Mesenchymal stem cell (in vitro differentiated cells and primary cell): ENCODE measurements around the gene CCDC70.

Experiments used
- DNase-seq: peaks from one replicate; pipeline ENCODE4 v3.0.0-alpha.2; 2013
- H2AFZ ChIP-seq: one replicate; pipeline ENCODE4 v1.6.1; 2013; ENCODE audit warnings: low read depth, mild to moderate bottlenecking, control low read depth, inconsistent platforms, low read length, moderate library complexity
- H2AK5ac ChIP-seq: 2 replicates; pipeline ENCODE4 v1.6.1; 2013; ENCODE audit warnings: low read length, moderate library complexity, mild to moderate bottlenecking, inconsistent platforms; ENCODE audit not compliant: severe bottlenecking
- H2BK120ac ChIP-seq: one replicate; pipeline ENCODE4 v1.6.1; 2013; ENCODE audit warnings: low read depth, mild to moderate bottlenecking, inconsistent platforms, low read length, moderate library complexity
- H2BK12ac ChIP-seq, 2 experiments: one replicate each; pipeline ENCODE4 v1.6.1; 2013; ENCODE audit warnings: inconsistent platforms in 2 of 2, low read length in 2 of 2, mild to moderate bottlenecking in 2 of 2, moderate library complexity in 2 of 2, control low read depth in 1 of 2
- H2BK15ac ChIP-seq: one replicate; pipeline ENCODE4 v1.6.1; 2013; ENCODE audit warnings: mild to moderate bottlenecking, low read depth, inconsistent platforms; ENCODE audit not compliant: poor library complexity, severe bottlenecking
- H2BK5ac ChIP-seq: 2 replicates; pipeline ENCODE4 v1.6.1; 2013; ENCODE audit warnings: low read depth, mild to moderate bottlenecking, low read length, control low read depth, inconsistent platforms; ENCODE audit not compliant: poor library complexity, severe bottlenecking
- H3K14ac ChIP-seq, 2 experiments: one replicate each; pipeline ENCODE4 v1.6.1; 2013; ENCODE audit warnings: inconsistent platforms in 2 of 2, low read length in 2 of 2, control low read depth in 1 of 2, mild to moderate bottlenecking in 1 of 2, moderate library complexity in 1 of 2
- H3K18ac ChIP-seq, 2 experiments: one replicate each; pipeline ENCODE4 v1.6.1; 2013; ENCODE audit warnings: inconsistent platforms in 2 of 2, low read length in 2 of 2, control low read depth in 1 of 2, low read depth in 1 of 2, mild to moderate bottlenecking in 1 of 2
- H3K23ac ChIP-seq, 2 experiments: one replicate each; pipeline ENCODE4 v1.6.1; 2013; ENCODE audit warnings: inconsistent platforms in 2 of 2, low read length in 2 of 2, mild to moderate bottlenecking in 2 of 2, moderate library complexity in 2 of 2, control low read depth in 1 of 2
- H3K27ac ChIP-seq: 2 replicates; pipeline ENCODE4 v1.5.1; 2013; ENCODE audit warnings: mild to moderate bottlenecking, moderate library complexity, low read length, control low read depth, inconsistent platforms; ENCODE audit not compliant: poor library complexity, severe bottlenecking
- H3K27me3 ChIP-seq, 2 experiments: 2 replicates each; pipeline versions ENCODE4 v1.6.1 to v1.7.0; 2013; ENCODE audit warnings: low read length in 2 of 2, mild to moderate bottlenecking in 2 of 2, moderate library complexity in 2 of 2, control low read depth in 1 of 2, inconsistent platforms in 1 of 2; ENCODE audit not compliant: control insufficient read depth in 1 of 2, insufficient read depth in 1 of 2
- H3K36me3 ChIP-seq, 2 experiments: 2 replicates each; pipeline versions ENCODE4 v1.6.1 to v1.7.0; 2013; ENCODE audit warnings: low read length in 2 of 2, control low read depth in 1 of 2, inconsistent platforms in 1 of 2, low read depth in 1 of 2, mild to moderate bottlenecking in 1 of 2; ENCODE audit not compliant: insufficient read depth in 2 of 2, control insufficient read depth in 1 of 2
- H3K4ac ChIP-seq, 2 experiments: one replicate each; pipeline ENCODE4 v1.6.1; 2013; ENCODE audit warnings: inconsistent platforms in 2 of 2, low read length in 2 of 2, mild to moderate bottlenecking in 2 of 2, moderate library complexity in 2 of 2, control low read depth in 1 of 2, low read depth in 1 of 2
- H3K4me1 ChIP-seq: 2 replicates; pipeline ENCODE4 v1.6.1; 2013; ENCODE audit warnings: low read depth, low read length, control low read depth; ENCODE audit not compliant: control insufficient read depth, insufficient read depth
- H3K4me2 ChIP-seq: 2 replicates; pipeline ENCODE4 v1.6.1; 2013; ENCODE audit warnings: low read length, mild to moderate bottlenecking, inconsistent platforms; ENCODE audit not compliant: poor library complexity, severe bottlenecking
- H3K4me3 ChIP-seq, 2 experiments: 2 replicates each; pipeline versions ENCODE4 v1.5.1 to v1.7.0; 2013; ENCODE audit warnings: low read length in 2 of 2, mild to moderate bottlenecking in 2 of 2, control low read depth in 1 of 2, low read depth in 1 of 2; ENCODE audit not compliant: insufficient read depth in 1 of 2
- H3K79me1 ChIP-seq: replicated peaks from 2 replicates; pipeline ENCODE4 v1.6.1; 2013; ENCODE audit warnings: mild to moderate bottlenecking, control low read depth, low read length, inconsistent platforms; ENCODE audit not compliant: poor library complexity, severe bottlenecking
- H3K9ac ChIP-seq: 2 replicates; pipeline ENCODE4 v1.7.0; 2013; ENCODE audit warnings: mild to moderate bottlenecking, low read length, moderate library complexity
- H3K9me3 ChIP-seq: 2 replicates; pipeline ENCODE4 v1.7.0; 2013; ENCODE audit warnings: mild to moderate bottlenecking, low read length; ENCODE audit not compliant: control insufficient read depth
- H4K8ac ChIP-seq: one replicate; pipeline ENCODE4 v1.6.1; 2013; ENCODE audit warnings: inconsistent platforms, mild to moderate bottlenecking, low read length, moderate library complexity
- H4K91ac ChIP-seq: one replicate; pipeline ENCODE4 v1.6.1; 2013; ENCODE audit warnings: mild to moderate bottlenecking, low read length, inconsistent platforms
- WGBS: methylation state at CpG from one replicate; pipeline ENCODE4 v1.1.7; 2013; ENCODE audit warnings: mixed read lengths; 5-methylcytosine and 5-hydroxymethylcytosine counted together

Gene CCDC70

GRCh38 chr13:51834581-51835171 is 27.1 kb upstream of the CCDC70 start:
- no peak overlapping the region for H3K4ac ChIP-seq
- H3K27me3 ChIP-seq = peaks cover 41 to 45% of the 10 kb centered on the region in 2 experiments
- H3K4me1 ChIP-seq = peaks cover 5% of the 10 kb centered on the region
- 72% methylated on average over 5 of the region's 7 CpGs for WGBS
- no peak overlapping the region for H4K8ac ChIP-seq
- no peaks in the 10 kb centered on the region for H3K36me3 ChIP-seq
- no peak overlapping the region for H2BK120ac ChIP-seq
- H2BK15ac ChIP-seq = no peak overlapping the region
- H3K79me1 ChIP-seq = no peaks in the 10 kb centered on the region
- no peak overlapping the region for H3K4me2 ChIP-seq
- H3K14ac ChIP-seq = no peak overlapping the region
- H2AK5ac ChIP-seq = no peak overlapping the region
- no peak overlapping the region for H4K91ac ChIP-seq
- DNase-seq = no peak
- H3K23ac ChIP-seq = no peak overlapping the region
- no peak overlapping the region for H3K18ac ChIP-seq
- no peak overlapping the region for H2BK5ac ChIP-seq
- H3K27ac ChIP-seq = no peak overlapping the region
- no peaks in the 10 kb centered on the region for H3K9me3 ChIP-seq
- H2AFZ ChIP-seq = no peak overlapping the region
- no peak overlapping the region for H3K4me3 ChIP-seq
- no peak overlapping the region for H3K9ac ChIP-seq
- no peak overlapping the region for H2BK12ac ChIP-seq

- no peak overlapping the region for H2BK12ac ChIP-seq
- no peak overlapping the region for H3K4me3 ChIP-seq
- no peaks in the 10 kb centered on the region for H3K36me3 ChIP-seq
- H4K91ac ChIP-seq = no peak overlapping the region
- H2BK15ac ChIP-seq = no peak overlapping the region
- 97% methylated on average over 3 of the region's 3 CpGs for WGBS
- no peak overlapping the region for H3K23ac ChIP-seq
- H4K8ac ChIP-seq = peak overlapping the region; percentile 39
- no peak overlapping the region for H3K9ac ChIP-seq
- no peaks in the 10 kb centered on the region for H3K9me3 ChIP-seq
- peaks cover 26 to 54% of the 10 kb centered on the region in 2 experiments for H3K27me3 ChIP-seq
- no peak overlapping the region for H2BK120ac ChIP-seq
- H3K4ac ChIP-seq = no peak overlapping the region
- no peak overlapping the region for H3K27ac ChIP-seq
- H3K18ac ChIP-seq = no peak overlapping the region
- no peak overlapping the region for H2BK5ac ChIP-seq
- no peak overlapping the region for H2AK5ac ChIP-seq
- H3K4me2 ChIP-seq = no peak overlapping the region
- no peak overlapping the region for H3K14ac ChIP-seq
- H3K4me1 ChIP-seq = peaks cover 5% of the 10 kb centered on the region
- no peaks in the 10 kb centered on the region for H3K79me1 ChIP-seq
- no peak for DNase-seq
- H2AFZ ChIP-seq = no peak overlapping the region
Observed at GRCh38 chr13:51837016-51837415, 24.8 kb upstream of the CCDC70 start.

GRCh38 chr13:51838240-51838846 is 23.4 kb upstream of the CCDC70 start:
- Histone ChIP-seq H3K27me3 (peaks cover 16 to 41% of the 10 kb centered on the region in 2 experiments), H3K14ac (no peak overlapping the region), H3K27ac (no peak overlapping the region), H2BK120ac (no peak overlapping the region), H3K79me1 (no peaks in the 10 kb centered on the region), H3K18ac (peak overlapping the region in 1 of 2 experiments; percentile 18), H4K91ac (no peak overlapping the region), H3K9me3 (no peaks in the 10 kb centered on the region), H2BK12ac (no peak overlapping the region), H4K8ac (no peak overlapping the region), H2AFZ (no peak overlapping the region), H3K4me2 (no peak overlapping the region), H2AK5ac (no peak overlapping the region), H2BK5ac (no peak overlapping the region), H2BK15ac (no peak overlapping the region), H3K4me1 (peaks cover 5% of the 10 kb centered on the region), H3K36me3 (no peaks in the 10 kb centered on the region), H3K9ac (peak overlapping the region; percentile 44), H3K23ac (no peak overlapping the region), H3K4ac (no peak overlapping the region), H3K4me3 (peak overlapping the region in 1 of 2 experiments; percentile 19)
- DNase-seq = peak; percentile 66
- 69% methylated on average over 5 of the region's 8 CpGs for WGBS

- Histone ChIP-seq H2BK12ac (no peak overlapping the region), H3K36me3 (no peaks in the 10 kb centered on the region), H3K23ac (no peak overlapping the region), H3K79me1 (no peaks in the 10 kb centered on the region), H3K9me3 (no peaks in the 10 kb centered on the region), H2BK120ac (no peak overlapping the region), H4K91ac (no peak overlapping the region), H3K4me3 (no peak overlapping the region), H3K4ac (no peak overlapping the region), H4K8ac (no peak overlapping the region), H3K9ac (no peak overlapping the region), H2BK5ac (no peak overlapping the region), H3K18ac (no peak overlapping the region), H2BK15ac (no peak overlapping the region), H3K4me2 (no peak overlapping the region), H3K27ac (no peak overlapping the region), H3K14ac (no peak overlapping the region), H3K27me3 (peaks cover 11 to 31% of the 10 kb centered on the region in 2 experiments), H3K4me1 (peaks cover 7% of the 10 kb centered on the region), H2AFZ (no peak overlapping the region), H2AK5ac (no peak overlapping the region)
- 95% methylated on average over 7 of the region's 10 CpGs for WGBS
- no peak for DNase-seq
Observed at GRCh38 chr13:51839711-51840540, 21.8 kb upstream of the CCDC70 start.
